Peyer's patch (tissue), 4 donors: ENCODE measurements around the gene TMEM37.

ENCODE experiments used
- CTCF ChIP-seq, 6 experiments: fragments of 450-650 bp in 4 of 6; fragments of 200-600 bp in 2 of 6; sonication (generic) in 1 of 6; IDR thresholded peaks; one replicate each; pipeline ENCODE4 v1.5.1; 2017 to 2019; ENCODE audit warnings: antibody characterized with exemption in 6 of 6, mild to moderate bottlenecking in 3 of 6, moderate library complexity in 1 of 6
- POLR2A ChIP-seq, 2 donors: fragments of 450-650 bp; IDR thresholded peaks; one replicate each; pipeline ENCODE4 v1.5.1; 2017; ENCODE audit warnings: antibody characterized with exemption in 2 of 2, mild to moderate bottlenecking in 2 of 2, moderate library complexity in 2 of 2

- TF ChIP-seq CTCF (IDR thresholded peaks at IDR 0.05) = no peak
- no peak for TF ChIP-seq POLR2A (IDR thresholded peaks at IDR 0.05)
Observed at GRCh38 chr2:119463136-119463535, 31.5 kb downstream of the TMEM37 start.
